GM12878 (cell line): ENCODE results near the gene UCKL1. TPM values are rescaled to one million over a fixed set of nuclear protein-coding genes. Genes with fewer than 3 reads are reported as not detected.

ENCODE experiments used
- BACH1 ChIP-seq: fragments of 450-650 bp; IDR thresholded peaks from 2 replicates; pipeline ENCODE4 v1.6.1; 2017; ENCODE audit warnings: mild to moderate bottlenecking, borderline replicate concordance
- BCL3 ChIP-seq: IDR thresholded peaks from 2 replicates; pipeline ENCODE4 v1.6.1; 2011; ENCODE audit warnings: borderline replicate concordance, low read depth, mild to moderate bottlenecking, moderate library complexity, low read length; ENCODE audit not compliant: insufficient read depth, poor library complexity, severe bottlenecking
- CBFB ChIP-seq: IDR thresholded peaks from 2 replicates; pipeline ENCODE4 v1.6.1; 2016; ENCODE audit warnings: antibody characterized with exemption, low read depth
- CUX1 ChIP-seq: IDR thresholded peaks from 2 replicates; pipeline ENCODE4 v1.6.1; 2012; ENCODE audit warnings: improper control_type of control experiment, low read depth, low read length; ENCODE audit not compliant: insufficient replicate concordance
- ELK1 ChIP-seq: IDR thresholded peaks from 2 replicates; pipeline ENCODE4 v1.6.1; 2012; ENCODE audit warnings: low read depth, low read length, improper control_type of control experiment
- HSF1 ChIP-seq: fragments of 150-350 bp; IDR thresholded peaks from 2 replicates; pipeline ENCODE4 v1.6.1; 2014; ENCODE audit warnings: mild to moderate bottlenecking, low read depth, low read length
- JUND ChIP-seq: IDR thresholded peaks from 2 replicates; pipeline ENCODE4 v1.6.1; 2012; ENCODE audit warnings: low read depth, mild to moderate bottlenecking, low read length, improper control_type of control experiment, moderate library complexity
- MEF2B ChIP-seq: fragments of 450-650 bp; IDR thresholded peaks from 2 replicates; pipeline ENCODE4 v1.6.1; 2018; ENCODE audit warnings: mild to moderate bottlenecking, moderate library complexity; ENCODE audit not compliant: partially characterized antibody, poor library complexity, severe bottlenecking
- MTA2 ChIP-seq: fragments of 450-650 bp; IDR thresholded peaks from 2 replicates; pipeline ENCODE4 v1.6.1; 2016; ENCODE audit warnings: low read depth, mild to moderate bottlenecking, moderate library complexity
- NR2C2 ChIP-seq: IDR thresholded peaks from 2 replicates; pipeline ENCODE4 v1.6.1; 2011; ENCODE audit warnings: borderline replicate concordance, low read depth; ENCODE audit not compliant: control insufficient read depth, insufficient read length
- NR2F1 ChIP-seq: fragments of 450-650 bp; conservative IDR thresholded peaks from 2 replicates; pipeline ENCODE4 v1.6.1; 2017; ENCODE audit warnings: mild to moderate bottlenecking
- SPI1 ChIP-seq: IDR thresholded peaks from 2 replicates; pipeline ENCODE4 v1.6.1; 2011; ENCODE audit warnings: low read depth, mild to moderate bottlenecking, low read length, moderate library complexity, borderline replicate concordance; ENCODE audit not compliant: insufficient read depth
- ZBTB11 ChIP-seq: fragments of 450-650 bp; formaldehyde crosslinking; IDR thresholded peaks from 2 replicates; pipeline ENCODE4 v1.5.0; 2022; ENCODE audit warnings: mild to moderate bottlenecking, missing genetic modification characterization
- ZBTB33 ChIP-seq: fragments of 450-650 bp; IDR thresholded peaks from 2 replicates; pipeline ENCODE4 v1.6.1; 2017; ENCODE audit warnings: mild to moderate bottlenecking
- polyA plus RNA-seq, 11 experiments: library from polyadenylated mRNA; depleted of rRNA in 4 of 11; unstranded in 6 of 11; stranded (reverse) in 5 of 11; fragments of >200 nt; fragmentation: Nextera tagmentation in 4 of 11; fragmentation: Illumina TruSeq in 1 of 11; extraction: Ambion mirVana in 4 of 11; extraction: Trizol in 1 of 11; gene quantifications; 1 replicate in 1 of 11; 2 replicates in 10 of 11; pipeline versions ENCODE4 v1.2.1 to v1.2.3, GENCODE V29; 2011 to 2016; ENCODE audit warnings: inconsistent platforms in 2 of 11, missing spikeins in 2 of 11, low read depth in 1 of 11
- total RNA-seq, 4 experiments: library from RNA; depleted of rRNA in 3 of 4; stranded (reverse); fragments of >200 nt in 3 of 4; fragmentation: Illumina TruSeq in 1 of 4; extraction: Trizol in 1 of 4; gene quantifications; 2 replicates each; pipeline versions ENCODE4 v1.2.1 to v1.2.3, GENCODE V29; 2013 to 2021

UCKL1 gene
- total and polyA plus RNA-seq, 10 of the 15 experiments (the other 5 are each of a cell fraction or from before 2014, with no cell fraction given), result 2.4 to 36.3 (median 24.8) TPM

GRCh38 chr20:63980317-63980805 lies 24.1 kb upstream of the UCKL1 start (continued):
- TF ChIP-seq BCL3 (no peak), MEF2B (no peak), CUX1 (peak; percentile 15), HSF1 (no peak), CBFB (no peak), NR2C2 (no peak), ZBTB11 (no peak), ELK1 (no peak), ZBTB33 (no peak), JUND (no peak), MTA2 (peak; percentile 24; the same call in 1 of the 2 replicates), NR2F1 (no peak), BACH1 (no peak), SPI1 (no peak)
